VCaP (cell line): Measurements from ENCODE around the gene TEX48.

Source experiments
- H3K27ac ChIP-seq: fragments of 450-650 bp; 2 replicates; pipeline ENCODE4 v1.5.1; 2017
- TF ChIP-seq, protein P1 (sequence below): fragments of 450-650 bp; conservative IDR thresholded peaks from 2 replicates; pipeline ENCODE4 v1.5.1; 2017; ENCODE audit warnings: mild to moderate bottlenecking, moderate library complexity

Gene TEX48

DNA sequence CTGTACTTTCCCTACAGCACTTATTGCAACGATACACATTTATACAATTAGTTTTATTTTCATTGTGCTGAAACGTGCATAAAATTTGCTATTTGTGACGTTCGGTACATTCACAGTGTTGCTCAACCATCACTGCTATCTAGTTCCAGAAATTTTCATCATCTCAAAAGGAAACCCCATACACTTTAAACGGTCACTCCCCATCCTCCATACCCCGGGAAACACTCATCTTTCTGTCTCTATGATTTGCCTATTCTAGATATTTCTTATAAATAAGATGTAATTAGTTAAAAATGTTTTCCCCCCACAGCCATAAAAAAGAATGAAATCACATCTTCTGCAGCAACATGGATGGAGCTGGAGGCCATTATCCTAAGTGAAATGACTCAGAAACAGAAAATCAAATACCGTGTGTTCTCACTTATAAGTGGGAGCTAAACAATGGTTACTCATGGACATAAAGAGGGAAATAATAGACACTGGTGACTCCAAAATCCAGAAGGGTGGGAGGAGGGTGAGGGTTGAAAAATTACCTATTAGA is 40.2 kb upstream of the TEX48 start:
- TF ChIP-seq, protein P1, sequence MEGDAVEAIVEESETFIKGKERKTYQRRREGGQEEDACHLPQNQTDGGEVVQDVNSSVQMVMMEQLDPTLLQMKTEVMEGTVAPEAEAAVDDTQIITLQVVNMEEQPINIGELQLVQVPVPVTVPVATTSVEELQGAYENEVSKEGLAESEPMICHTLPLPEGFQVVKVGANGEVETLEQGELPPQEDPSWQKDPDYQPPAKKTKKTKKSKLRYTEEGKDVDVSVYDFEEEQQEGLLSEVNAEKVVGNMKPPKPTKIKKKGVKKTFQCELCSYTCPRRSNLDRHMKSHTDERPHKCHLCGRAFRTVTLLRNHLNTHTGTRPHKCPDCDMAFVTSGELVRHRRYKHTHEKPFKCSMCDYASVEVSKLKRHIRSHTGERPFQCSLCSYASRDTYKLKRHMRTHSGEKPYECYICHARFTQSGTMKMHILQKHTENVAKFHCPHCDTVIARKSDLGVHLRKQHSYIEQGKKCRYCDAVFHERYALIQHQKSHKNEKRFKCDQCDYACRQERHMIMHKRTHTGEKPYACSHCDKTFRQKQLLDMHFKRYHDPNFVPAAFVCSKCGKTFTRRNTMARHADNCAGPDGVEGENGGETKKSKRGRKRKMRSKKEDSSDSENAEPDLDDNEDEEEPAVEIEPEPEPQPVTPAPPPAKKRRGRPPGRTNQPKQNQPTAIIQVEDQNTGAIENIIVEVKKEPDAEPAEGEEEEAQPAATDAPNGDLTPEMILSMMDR: no peak
- no peak overlapping the region for H3K27ac ChIP-seq

GRCh38 chr9:114721491-114722079 is 39.6 kb upstream of the TEX48 start:
- TF ChIP-seq, protein P1: no peak
- H3K27ac ChIP-seq: no peak overlapping the region

GRCh38 chr9:114720086-114720676 is 38.2 kb upstream of the TEX48 start:
- no peak overlapping the region for H3K27ac ChIP-seq
- TF ChIP-seq, protein P1: no peak

DNA sequence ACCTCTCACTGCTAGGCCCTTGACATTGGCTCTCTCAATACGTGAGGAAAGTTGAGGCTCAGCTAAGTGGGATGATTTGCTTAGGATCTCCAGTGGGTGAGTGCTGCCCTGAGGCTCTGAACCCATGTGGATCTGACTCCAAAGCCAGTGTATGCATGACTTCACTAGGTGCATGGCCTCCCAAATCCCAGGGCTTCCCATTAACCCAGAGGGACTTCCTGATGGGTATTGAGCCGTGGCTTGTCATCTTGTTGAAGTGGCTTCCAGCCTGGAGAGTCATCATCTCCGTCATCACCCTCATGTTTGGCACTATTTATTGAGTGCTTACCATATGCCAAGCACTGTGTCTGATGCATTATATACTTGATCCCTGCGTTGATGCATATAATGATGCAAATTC is 37.3 kb upstream of the TEX48 start:
- TF ChIP-seq, protein P1: no peak
- H3K27ac ChIP-seq: no peak overlapping the region

- no peak overlapping the region for H3K27ac ChIP-seq
These were observed 36.8 kb upstream of the TEX48 start for GRCh38 chr9:114718801-114719221.

DNA sequence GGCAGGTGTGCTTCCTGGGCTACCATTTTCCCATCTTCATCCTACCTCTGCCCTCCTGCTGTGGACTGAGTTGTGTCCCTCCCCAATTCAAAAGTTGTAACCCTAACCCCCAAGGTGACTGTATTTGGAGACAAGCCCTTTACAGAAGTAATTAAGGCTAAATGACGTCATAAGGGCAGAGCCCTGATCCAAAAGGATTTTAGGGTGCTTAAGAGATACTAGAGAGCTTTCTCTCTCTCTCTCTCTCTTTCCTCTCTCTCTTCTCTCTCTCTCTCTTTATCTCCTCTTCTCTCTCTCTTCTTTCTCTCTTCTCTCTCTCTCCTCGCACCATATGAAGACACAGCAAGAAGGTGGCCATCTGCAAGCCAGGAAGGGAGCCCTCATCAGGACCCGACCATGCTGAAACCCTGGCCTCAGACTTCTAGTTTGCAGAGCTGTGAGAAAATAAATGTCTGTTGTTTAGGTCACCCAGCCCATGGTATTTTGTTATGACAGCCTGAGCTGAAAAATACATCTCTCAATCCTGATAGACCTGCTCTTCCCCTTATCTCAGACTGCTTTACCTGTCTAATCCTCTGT is 36.0 kb upstream of the TEX48 start:
- TF ChIP-seq, protein P1: no peak
- H3K27ac ChIP-seq: no peak overlapping the region

More at GRCh38 chr9:114718801-114719221, 36.8 kb upstream of the TEX48 start:
- TF ChIP-seq, protein P1: no peak

- no peak overlapping the region for H3K27ac ChIP-seq
- TF ChIP-seq, protein P1: no peak
These were observed 27.6 kb upstream of the TEX48 start for GRCh38 chr9:114709636-114710035.
